ENCODE data around the gene CDK14.
"Not testable (repeated sequence)": the region's sequence is repeated elsewhere in the genome, so short reads cannot be mapped to it uniquely, and the experiment has no call there.

Gene CDK14

DNA sequence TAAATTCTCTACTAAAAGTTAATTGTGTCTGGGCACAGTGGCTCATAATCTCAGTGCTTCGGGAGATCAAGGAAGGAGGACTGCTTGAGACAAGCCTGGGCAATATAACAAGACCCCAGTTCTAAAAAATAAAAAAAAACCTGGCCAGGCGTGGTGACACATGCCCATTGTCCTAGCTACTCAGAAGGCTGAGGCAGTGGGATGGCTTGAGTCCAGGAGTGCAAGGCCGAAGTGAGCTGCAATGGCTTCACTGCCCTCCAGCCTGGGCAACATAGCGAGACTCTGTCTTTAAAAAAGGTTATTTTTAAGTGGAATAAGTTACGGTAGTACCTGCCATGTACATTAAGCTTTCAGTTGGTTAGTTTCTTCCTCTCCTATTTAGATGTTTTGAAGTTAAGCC, 28.9 kb downstream of the CDK14 start:
- Histone ChIP-seq H3K4me3 (no peak overlapping the region), H3K27ac (no peak overlapping the region)

DNA sequence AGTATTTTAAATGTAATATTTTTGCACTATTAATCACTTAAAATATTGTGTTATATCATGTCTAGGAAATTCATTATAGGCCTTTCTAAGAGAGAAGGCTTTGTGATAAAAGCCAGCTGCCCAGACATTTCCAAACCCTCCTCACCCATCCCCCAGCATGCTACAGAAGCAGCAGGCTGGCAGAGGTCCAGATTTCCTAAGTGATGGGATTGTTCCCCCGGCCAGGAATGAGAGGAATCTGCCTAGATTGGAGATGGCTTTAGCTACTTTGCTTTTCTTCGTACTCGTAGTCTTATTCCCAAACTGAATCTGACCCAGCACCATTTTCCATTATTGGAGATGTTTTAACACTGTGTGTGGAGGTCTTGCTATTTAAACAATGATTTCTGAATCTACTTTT, 29.4 kb downstream of the CDK14 start:
- H3K27ac ChIP-seq: no peak overlapping the region
- H3K4me3 ChIP-seq: no peak overlapping the region

DNA sequence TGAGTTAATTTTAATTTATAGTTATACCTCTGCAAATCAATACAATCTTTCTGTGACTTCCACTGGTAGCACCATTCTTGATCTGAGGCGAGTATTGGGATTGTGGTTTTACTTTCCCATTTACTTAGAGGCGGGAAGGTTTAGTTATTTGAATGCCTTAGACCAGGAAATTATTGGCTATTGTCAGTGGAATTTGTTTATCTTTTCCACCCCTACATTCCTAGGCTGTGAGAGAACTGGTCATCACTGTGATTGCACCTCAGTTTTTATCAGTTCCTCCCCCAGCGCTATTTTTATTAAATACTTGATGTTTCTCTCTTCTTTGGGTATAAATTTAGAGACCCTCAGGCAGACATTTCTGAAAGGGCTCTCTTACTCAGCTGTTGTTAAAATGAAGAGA, 29.9 kb downstream of the CDK14 start:
- H3K27ac ChIP-seq: no peak overlapping the region
- no peak overlapping the region for H3K4me3 ChIP-seq

DNA sequence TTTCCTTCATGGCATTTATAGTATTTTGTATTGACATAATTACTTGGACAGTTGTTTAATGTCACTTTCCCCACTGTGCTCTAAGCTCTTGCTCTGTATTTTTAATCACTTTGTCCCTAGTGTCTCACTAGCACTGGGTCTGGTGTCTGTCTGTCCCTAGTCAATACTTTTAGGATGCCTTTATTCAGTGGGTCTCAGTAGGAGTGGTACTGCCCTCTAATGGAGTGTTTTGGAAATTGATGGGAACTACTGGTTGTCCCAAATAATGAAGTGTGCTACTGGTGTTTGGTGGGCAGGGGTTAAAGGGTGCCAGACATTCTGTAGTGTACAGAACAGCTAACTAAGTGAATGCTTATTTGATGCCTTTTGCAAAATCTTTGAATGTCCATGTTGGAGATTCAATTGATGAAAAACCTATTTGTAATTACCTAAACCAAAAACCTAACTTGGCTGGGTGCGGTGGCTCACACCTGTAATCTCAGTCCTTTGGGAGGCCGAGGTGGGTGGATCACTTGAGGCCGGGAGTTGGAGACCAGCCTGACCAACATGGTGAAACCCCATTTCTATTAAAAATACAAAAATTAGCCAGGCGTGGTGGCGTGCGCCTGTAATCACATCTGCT, 33.3 kb downstream of the CDK14 start:
- H3K27ac ChIP-seq: no peak overlapping the region
- no peak overlapping the region for H3K4me3 ChIP-seq

DNA sequence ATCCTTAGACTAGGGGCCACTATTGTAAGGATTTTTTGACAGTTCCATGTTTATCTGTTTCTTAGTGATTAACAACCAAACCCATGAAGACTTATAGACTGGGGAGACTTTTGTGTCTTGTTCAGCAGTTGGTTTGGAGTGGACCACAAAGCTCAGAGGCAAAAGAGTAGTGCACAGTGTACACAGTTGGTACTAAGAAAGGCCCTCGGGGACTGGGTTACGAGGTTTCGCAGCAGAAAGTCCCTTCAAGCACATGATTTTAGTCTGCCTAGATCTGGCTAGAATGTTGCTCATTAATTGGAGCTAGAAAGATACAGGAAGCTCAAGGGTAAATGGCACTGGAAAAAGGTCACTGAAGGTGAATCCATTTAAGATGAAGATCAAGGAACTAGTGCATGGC, 35.4 kb downstream of the CDK14 start:
- Histone ChIP-seq H3K27ac (no peak overlapping the region), H3K4me3 (no peak overlapping the region)

DNA sequence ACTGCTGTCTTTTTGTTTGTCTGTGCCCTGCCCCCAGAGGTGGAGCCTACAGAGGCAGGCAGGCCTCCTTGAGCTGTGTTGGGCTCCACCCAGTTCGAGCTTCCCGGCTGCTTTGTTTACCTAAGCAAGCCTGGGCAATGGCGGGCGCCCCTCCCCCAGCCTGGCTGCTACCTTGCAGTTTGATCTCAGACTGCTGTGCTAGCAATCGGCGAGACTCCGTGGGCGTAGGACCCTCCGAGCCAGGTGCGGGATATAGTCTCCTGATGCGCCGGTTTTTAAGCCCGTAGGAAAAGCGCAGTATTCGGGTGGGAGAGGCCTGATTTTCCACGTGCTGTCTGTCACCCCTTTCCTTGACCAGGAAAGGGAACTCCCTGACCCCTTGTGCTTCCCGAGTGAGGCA, 43.6 kb downstream of the CDK14 start:
- H3K4me3 ChIP-seq, H3K27ac ChIP-seq: not testable (repeated sequence)

DNA sequence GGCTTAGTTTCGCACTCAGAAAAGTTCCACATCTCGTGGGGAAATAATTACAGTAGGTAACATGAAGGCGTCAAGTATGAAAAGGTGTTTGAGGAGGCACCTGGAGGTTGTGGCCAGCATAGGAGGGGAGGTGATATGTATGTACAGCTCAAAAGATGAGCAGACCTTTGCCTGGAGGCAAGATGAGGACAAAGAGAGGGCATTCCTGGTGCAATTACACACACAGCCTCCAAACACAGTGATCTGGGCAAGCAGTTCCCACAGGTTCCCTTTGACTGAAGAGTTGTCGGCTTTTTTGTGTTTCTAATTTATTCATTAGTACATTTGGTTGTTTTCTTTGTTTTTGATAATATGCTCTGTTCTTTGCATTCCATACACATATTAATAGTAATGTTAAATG, 46.9 kb downstream of the CDK14 start:
- Histone ChIP-seq H3K4me3 (no peak overlapping the region), H3K27ac (no peak overlapping the region)

DNA sequence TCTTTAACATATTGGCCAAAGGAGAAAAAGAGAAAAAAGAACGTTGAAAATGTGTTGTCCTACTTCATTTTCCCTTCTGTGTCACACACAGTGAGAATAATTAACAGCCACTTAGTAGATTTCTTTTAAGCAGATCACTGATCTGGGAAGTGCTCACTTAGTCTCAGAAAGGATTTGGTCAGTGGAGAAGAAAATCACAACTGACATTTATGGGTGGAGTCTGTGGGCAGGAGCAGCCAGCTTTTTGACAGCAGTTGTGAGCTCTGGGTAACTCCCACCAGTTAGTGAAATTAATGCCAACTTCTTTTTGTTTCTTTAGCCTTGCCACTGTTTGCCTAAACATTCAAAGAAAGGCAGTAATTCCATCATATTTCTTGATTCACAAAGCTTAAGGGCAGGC, 49.7 kb downstream of the CDK14 start:
- no peak overlapping the region for H3K4me3 ChIP-seq
- H3K27ac ChIP-seq: no peak overlapping the region

DNA sequence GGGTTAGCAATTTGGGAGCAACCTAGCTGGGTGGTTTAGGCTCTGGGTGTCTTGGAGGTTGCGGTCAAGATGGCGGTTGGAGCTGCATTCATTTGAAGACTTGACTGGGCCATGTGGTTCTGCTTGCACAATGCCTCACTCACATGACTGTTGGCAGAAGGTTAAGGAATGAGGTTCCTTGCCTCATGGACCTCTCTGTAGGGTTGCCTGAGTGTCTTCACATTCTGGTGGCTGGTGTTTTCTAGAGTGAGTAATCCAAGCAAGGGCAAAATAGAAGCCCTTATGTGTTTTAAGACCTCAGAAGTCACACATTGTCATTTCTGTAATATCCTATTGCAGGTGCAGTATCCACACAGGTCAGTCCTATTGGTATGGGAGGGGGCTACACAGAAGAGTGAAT, 52.0 kb downstream of the CDK14 start:
- Histone ChIP-seq H3K27ac (no peak overlapping the region), H3K4me3 (no peak overlapping the region)

DNA sequence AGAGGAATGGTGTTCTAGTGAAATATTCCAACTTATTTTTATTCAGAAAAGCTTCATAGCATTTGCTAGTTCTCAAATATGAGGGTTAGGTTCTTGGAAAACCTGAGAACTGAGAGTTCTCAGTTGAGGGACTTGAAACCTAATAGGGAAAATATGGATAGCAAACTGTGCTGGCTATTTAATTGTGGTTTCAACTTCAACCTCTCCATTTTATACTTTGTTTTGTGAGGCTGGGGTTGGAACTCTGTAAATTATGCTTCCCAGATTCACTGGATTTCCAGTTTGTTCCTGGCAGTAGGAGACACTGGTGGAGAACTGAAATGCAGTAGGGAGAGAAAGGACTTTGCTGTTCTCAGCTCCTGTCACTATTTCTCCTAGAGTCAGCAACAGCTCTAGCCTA, 52.7 kb downstream of the CDK14 start:
- Histone ChIP-seq H3K4me3 (no peak overlapping the region), H3K27ac (no peak overlapping the region)

DNA sequence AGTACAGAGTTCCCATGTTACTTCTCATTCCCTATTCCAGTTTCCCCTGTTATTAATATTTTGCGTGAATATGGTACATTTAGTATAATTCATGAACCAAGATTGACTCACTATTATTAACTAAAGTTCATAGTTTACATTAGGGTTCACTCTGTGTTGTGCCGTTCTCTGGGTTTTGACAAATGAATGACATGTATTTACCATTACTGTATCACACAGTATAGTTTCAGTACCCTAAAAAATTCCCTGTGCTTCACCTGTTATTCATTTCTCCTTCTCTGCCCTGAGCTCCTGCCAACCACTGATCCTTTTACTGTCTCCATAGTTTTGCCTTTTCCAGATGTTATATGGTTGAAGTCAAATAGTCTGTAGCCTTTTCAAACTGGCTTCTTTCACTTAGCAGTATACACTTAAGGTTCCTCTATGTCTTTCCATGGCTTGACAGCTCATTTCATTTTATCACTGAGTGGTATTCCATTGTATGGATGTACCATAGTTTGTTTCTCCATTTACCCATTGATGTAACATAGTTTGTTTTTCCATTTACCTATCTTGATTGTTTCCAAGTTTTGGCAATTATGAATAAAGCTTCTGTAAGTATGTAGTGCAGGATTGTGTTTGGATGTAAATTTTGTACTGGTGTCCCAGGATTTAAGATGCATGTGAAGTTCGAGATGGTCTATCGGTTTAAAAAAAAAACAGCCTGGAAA, 58.8 kb downstream of the CDK14 start:
- H3K27ac ChIP-seq: no peak overlapping the region
- H3K4me3 ChIP-seq: no peak overlapping the region

DNA sequence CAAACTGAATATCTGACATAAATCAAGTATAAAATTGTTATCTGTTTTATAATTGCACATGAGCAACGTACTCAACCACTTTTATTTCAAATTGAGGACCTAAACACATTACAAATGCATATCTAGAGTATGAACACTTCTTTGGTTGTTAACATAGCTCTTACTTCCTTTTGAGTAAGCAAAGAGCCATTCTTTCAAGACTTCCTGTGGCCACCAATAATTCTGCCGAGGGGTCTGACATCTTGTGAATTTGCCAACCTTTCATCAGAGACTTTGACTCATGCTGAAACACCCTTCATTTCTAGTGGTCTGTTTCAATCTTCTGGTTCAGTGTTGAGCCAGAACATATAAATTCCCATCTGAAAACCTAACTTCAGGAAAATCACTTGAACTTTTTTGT, 59.4 kb downstream of the CDK14 start:
- no peak overlapping the region for H3K27ac ChIP-seq
- no peak overlapping the region for H3K4me3 ChIP-seq

DNA sequence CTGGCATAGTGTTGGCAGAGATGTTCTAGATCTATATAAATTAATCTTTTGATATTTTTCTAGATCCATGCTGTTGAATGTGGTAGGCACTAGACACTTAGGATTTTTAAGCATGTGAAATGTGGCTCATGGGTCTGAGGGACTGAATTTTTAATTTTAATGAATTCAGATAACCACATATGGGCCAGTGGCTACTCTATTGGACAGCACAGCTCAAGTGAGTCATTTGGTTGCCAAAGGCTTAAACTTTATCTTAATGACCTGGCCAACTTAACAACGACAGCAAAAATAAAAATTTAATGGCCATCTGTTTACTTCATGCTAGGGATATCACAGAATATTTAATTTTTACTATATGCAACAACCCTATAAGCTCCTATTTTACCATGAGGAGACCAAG, 61.4 kb downstream of the CDK14 start:
- no peak overlapping the region for H3K4me3 ChIP-seq
- H3K27ac ChIP-seq: no peak overlapping the region

DNA sequence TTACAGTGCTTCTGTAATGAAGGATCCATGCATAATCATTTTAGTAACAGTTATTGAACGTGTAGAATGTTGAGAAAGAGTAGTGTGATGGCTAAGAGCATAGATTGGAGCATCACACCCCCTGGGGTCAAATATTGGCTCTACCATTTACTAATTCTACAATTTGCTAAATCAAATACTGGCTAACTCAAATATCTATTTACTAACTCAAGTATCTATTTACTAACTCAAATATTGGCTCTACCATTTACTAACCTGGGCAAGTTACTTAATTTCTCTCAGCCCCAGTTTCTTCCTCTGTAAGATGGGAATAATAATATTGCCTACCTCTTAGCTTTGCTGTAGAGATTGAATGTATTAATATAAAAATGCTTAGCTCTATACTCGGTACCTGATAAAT, 64.0 kb downstream of the CDK14 start:
- no peak overlapping the region for H3K4me3 ChIP-seq
- no peak overlapping the region for H3K27ac ChIP-seq

DNA sequence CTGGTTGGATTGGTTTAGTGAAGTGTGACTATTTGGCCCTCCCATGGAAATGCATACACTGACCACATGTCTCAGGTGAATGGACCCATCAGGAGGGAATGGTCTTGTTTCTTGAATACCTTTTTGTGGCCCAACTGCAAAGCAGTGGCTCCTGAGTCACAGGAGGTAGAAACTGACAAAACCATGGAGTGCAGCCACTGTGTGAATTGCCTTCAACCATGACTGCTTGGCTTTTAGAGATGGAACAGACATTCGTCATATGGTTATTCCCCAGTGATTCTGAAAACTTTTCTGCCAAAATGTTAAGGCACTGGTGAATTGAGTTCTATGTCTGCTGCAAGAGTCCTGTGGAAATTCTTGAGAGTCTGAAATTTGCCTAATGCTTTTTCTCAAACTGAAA, 64.7 kb downstream of the CDK14 start:
- no peak overlapping the region for H3K4me3 ChIP-seq
- no peak overlapping the region for H3K27ac ChIP-seq

DNA sequence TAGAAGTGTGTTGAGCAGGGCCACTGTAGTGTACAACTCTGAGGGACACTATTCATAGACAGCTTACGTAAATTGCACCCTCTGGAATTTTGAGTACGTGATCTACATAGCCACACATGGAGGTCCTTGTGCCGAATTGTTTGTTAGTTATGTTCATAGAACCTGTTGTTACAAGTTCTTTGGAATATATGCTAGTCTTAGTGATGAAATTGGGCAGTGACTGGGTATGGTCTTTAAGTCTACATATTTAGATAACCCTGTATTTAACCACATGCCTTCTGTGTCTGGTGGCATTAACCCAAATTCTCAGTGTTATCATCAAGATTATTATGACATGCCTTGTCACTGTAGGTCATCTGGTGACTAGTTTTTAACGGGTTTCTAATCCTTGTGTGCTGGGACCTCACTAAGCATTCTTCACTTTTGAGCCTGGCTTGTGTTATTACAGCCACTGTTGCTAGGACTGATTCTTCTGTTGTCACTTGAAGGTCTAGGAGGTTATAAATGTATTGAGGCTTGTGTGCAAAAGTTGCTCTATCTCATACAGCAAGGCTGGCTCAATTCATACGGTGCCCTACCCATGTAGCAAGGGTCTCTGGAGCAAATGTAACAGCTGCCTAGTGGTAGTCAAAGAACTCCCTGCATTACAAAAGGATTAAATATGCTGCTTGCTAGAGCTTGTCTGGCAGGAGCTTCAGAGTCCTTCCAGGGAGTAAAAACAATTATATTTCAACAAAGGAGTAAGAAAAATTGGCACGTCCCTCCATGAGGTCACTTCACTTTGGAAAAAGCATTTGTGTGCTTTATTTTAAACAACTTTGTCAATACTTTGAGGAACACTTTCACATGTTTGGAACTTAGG, 65.4 kb downstream of the CDK14 start:
- Histone ChIP-seq H3K4me3 (no peak overlapping the region), H3K27ac (no peak overlapping the region)

DNA sequence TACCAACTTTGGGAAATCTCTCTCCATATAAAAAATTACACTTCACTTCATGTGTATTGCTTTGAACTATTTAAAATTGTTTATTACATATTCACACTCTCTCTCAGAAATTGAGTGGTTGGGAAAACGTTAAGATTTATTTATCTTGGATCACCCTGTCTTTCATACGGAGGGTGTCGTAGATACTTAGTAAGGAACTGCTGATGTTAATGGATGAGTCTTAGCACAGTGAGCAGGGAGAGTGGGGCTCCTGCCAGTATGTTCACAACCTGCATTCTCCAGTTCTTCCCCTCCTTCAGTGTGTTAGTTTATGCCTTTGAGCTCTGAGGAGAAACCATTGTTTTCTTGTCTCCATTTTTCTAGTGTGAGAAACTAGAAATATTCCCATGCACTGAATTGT, 67.1 kb downstream of the CDK14 start:
- Histone ChIP-seq H3K27ac (no peak overlapping the region), H3K4me3 (no peak overlapping the region)

DNA sequence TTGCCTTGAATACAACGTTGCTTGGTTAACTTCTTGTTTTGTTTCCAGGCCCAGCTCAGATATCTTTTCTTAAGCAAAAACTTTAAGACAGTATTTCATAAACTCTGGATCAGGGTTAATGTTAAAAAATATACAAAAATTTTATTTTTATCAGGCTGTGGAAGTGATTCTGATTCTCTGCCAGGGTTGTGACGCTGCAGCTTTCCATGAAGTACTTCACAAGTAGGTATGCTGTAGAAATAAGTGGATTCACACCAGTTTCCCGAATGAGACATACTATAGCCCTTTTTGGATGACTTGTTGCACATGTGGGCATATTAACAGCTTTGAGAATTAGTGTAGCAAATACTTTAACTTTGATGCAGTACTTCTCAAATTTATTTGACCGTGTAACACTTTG, 70.1 kb downstream of the CDK14 start:
- H3K27ac ChIP-seq: no peak overlapping the region
- no peak overlapping the region for H3K4me3 ChIP-seq

DNA sequence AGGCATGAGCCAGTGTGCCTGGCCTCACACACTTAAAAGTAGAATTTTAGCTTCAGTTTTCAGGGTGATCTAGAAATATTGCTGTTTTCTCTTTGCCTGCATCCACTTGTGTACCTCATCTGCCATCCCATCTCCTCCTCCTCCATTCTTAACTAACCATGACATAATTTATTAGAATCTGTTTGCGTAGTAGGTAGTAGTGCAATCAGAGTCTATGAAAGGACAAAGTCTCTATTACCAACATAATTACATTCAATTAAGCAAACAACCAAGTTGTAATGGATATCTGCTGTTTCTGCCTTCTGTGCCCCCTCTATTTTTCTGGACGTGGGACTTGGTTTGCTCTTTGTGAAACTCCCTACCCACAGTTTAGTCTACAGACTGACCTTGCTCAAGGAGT, 72.9 kb downstream of the CDK14 start:
- Histone ChIP-seq H3K27ac (no peak overlapping the region), H3K4me3 (no peak overlapping the region)

DNA sequence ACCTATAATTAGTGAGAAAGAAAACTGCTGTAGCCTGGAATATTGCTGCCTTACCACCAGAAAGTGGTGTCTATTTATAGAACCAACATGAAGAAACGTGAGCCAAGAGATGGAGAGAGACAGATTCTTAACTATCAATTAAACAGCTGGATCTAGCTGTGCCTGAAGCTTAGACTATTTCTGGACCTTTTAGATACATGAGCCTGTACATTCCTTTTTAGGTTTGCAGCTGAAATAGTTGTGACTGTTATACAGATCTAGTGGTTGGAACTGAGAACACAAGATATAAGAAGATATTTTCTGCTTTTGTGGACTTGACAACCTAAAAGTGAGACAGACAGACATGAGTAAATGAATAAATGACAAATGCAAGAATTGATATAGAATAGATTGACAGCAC, 73.4 kb downstream of the CDK14 start:
- H3K27ac ChIP-seq: no peak overlapping the region
- H3K4me3 ChIP-seq: no peak overlapping the region

DNA sequence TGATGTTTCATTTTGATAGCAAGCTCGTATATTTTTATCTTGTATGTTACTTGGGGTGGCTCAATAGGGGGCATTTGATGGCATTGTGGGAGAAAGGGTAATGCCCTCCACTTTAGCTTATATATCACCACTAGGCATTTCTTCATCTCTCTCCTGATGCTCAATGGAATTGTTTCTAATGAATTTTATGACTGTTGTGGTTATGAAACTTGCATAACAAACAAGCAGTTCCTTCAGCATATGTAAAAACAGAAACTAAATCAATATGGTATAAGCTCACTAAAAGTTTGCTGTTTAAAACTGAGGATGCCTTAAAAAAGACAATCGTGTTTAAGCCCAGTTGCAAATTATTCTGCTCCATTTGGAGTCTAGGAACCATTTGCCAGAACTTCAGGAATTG, 75.5 kb downstream of the CDK14 start:
- no peak overlapping the region for H3K4me3 ChIP-seq
- no peak overlapping the region for H3K27ac ChIP-seq
